TTC549 (cell line): ENCODE measurements around the gene MYRF.

Experiments used
- FAIRE-seq: peaks from 2 replicates; lab custom pipeline; 2012; peaks lifted over from hg19 to GRCh38; lab: Jason Lieb, UNC

Gene MYRF

DNA sequence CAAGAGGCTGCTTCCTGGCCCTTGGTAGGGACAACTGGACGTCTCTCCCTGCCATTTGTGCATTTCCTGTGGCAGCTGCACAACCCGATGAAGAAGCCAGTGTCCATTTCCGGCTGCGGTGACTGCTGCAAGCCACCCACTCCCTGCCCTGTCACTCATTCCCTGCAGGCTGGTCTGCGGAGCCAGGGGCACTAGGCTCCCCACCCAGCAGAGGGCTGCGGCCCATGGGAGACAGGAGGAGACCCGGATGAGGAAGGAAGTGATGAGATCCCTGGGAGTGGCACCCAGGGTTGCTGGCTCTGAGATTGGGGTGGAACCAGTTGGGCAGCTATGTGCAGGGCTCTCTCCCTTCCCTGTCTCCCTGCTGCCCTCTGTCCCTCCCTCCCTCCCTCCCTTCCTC, 10.0 kb upstream of the MYRF start:
- no peak for FAIRE-seq

DNA sequence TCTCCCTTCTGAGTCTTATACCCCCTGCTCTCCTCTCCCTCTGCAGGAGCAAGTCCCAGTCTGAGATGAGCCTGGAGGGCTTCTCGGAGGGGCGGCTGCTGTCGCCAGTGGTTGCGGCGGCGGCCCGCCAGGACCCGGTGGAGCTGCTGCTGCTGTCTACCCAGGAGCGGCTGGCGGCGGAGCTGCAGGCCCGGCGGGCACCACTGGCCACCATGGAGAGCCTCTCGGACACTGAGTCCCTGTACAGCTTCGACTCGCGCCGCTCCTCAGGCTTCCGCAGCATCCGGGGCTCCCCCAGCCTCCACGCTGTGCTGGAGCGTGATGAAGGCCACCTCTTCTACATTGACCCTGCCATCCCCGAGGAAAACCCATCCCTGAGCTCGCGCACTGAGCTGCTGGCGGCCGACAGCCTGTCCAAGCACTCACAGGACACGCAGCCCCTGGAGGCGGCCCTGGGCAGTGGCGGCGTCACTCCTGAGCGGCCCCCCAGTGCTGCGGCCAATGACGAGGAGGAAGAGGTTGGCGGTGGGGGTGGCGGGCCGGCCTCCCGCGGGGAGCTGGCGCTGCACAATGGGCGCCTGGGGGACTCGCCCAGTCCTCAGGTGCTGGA, 8.8 kb upstream of the MYRF start:
- no peak for FAIRE-seq

- FAIRE-seq = no peak
Measured at GRCh38 chr11:61744181-61744580, 8.3 kb upstream of the MYRF start.

DNA sequence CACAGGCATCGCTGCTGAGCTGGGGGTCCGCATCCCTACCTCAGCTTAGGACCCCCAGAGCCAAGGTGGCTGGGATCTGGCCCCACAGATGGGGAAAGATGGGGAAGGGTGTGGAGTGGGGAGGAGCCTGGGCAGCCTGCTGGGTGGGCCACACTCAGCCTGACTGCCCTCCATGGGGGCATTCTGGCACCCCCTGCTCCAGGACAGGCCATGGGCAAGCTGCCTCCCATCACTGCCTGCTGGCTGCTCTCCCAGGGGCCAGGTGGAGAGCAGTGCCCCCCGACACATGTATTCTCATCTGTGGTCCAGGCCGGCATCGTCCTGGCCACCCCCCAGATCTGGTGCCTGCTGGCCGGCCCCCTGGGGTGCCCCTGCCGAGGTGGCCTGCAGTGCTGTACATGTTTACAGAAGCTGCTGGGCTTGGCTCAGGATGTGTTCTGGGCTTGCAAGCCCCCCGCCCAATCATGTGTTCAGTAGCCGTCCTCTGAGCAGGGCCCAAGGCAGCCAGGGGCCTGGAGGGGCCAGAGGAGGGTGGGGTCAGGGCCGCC, 7.8 kb upstream of the MYRF start:
- no peak for FAIRE-seq

DNA sequence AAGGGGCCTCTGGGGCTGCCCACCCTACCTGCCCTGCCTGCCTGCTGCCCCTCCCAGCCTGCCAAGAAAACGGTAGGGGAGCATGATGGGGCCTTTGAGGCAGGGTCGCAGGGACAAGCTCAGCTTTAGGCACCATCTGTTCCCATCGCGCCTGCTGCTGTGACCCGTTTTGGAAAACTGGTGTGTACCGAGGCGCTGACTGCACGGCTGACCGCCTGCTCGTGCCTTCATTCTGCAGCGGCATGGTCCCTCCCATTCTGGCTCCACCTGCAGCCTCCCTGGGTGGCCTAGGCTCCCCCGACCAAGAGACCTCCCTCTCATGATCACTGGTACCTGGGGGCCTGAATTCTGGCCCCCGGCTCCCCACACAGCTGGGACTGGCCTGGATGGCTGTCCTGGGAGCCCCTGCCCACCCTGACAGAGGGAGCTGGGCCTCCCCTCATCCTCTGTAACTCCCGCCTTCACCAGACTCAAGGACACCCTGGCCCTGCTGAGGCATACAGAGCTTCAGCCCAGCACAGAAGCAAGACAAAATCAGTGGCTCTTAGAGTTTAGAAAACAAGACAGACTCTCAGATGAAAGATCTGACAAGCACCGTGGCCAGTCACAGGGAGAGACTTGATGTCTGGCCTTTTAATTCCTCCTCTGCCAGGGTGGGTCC, 6.5 kb upstream of the MYRF start:
- no peak for FAIRE-seq

- FAIRE-seq = no peak
Measured at GRCh38 chr11:61746442-61747191, 5.8 kb upstream of the MYRF start.

- FAIRE-seq = no peak
Measured at GRCh38 chr11:61747192-61747966, 5.1 kb upstream of the MYRF start.

- FAIRE-seq = no peak
Measured at GRCh38 chr11:61747967-61748285, 4.5 kb upstream of the MYRF start.

GRCh38 chr11:61749591-61750217, 2.7 kb upstream of the MYRF start:
- FAIRE-seq = no peak

- no peak for FAIRE-seq
Measured at GRCh38 chr11:61750631-61751273, 1.7 kb upstream of the MYRF start.

DNA sequence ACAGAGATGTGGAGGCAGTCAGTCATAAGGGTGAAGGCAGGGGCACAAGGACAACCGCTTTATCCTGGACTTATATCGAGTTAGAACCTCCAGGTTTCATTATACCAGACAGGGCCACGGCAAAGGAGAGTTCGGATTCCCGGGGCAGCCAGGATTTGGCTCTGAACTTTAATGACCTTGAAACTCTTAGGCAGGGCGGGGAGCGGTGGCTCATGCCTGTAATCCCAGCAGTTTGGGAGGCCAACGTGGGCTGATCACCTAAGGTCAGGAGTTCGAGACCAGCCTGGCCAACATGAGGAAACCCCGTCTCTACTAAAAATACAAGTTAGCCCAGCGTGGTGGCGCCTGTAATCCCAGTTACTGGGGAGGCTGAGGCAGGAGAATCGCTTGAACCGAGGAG, 1.1 kb upstream of the MYRF start:
- no peak for FAIRE-seq

DNA sequence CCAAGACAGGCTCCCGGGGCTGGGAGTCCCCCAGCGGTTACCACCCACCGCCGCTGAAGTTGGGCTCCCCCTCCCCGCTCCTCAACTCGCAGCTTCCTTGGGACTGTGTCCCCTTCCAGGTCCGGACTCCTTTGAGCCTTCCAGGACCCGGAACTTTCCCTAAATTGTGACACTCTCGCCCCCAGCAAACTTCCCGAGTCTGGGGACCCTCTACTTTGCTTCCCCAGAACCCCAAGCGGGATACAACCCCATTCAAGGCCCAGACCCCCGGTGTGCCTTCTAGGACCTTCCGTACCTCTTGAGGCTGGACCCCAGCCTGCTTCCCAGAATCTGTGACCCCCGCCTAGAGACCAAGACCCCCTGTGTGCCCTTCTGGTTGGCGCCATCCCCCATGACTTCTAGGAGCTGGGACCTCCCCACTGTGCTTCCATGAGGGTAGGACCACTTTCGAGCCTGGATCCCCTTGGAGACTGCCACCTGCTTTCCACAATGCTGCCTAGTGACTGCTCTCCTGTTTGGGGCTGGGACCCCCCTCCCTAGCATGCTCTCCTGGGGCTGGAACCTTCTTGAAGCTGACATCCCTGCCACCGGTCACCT, 587 bp downstream of the MYRF start:
- no peak for FAIRE-seq

- no peak for FAIRE-seq
Measured at GRCh38 chr11:61753672-61754071, 1.2 kb downstream of the MYRF start.

GRCh38 chr11:61754534-61755482, 2.4 kb downstream of the MYRF start:
- no peak for FAIRE-seq

- no peak for FAIRE-seq
Measured at GRCh38 chr11:61756147-61756451, 3.7 kb downstream of the MYRF start.

GRCh38 chr11:61756452-61757212, 4.2 kb downstream of the MYRF start:
- no peak for FAIRE-seq

DNA sequence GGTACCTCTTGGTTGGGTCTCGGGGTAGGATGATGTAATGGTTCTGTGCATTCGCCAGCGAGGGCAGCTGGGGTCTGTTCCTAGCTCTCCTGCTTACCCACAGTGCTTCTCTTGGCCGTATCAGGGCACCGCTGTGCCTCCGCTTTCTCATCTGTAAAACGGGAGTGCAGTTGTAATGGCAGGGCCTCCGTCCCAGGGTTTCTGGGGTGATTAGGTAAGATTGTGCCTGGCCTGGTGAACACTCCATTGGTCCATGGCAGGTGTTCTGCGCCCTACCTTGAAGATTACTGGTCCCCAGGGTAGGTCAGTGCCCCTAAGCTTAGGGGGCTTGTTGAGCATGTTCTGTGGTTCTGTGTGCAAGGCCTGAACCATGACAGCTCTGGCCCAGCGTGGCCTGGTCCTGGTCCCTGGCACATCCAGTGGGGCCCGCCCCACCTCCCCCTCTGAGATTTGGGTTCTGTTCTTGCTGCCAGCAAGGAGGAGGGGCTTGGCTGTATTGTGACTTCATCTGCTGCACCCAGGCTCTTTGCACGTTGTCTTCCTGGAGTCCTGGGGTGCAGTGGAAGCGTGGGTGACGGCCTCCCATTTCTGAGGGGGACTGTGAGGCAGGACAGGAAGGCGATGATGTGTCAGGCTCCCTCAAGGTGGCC, 4.9 kb downstream of the MYRF start:
- no peak for FAIRE-seq

GRCh38 chr11:61760946-61761345, 8.5 kb downstream of the MYRF start:
- FAIRE-seq = no peak
